Ovary (tissue), 3 donors: Measurements from ENCODE around the gene NOTCH1.

Source experiments
- EP300 ChIP-seq: sonication (generic); formaldehyde crosslinking; IDR thresholded peaks from one replicate; pipeline ENCODE4 v1.6.1; 2017; ENCODE audit warnings: antibody characterized with exemption
- TF ChIP-seq, protein P1 (sequence below), 3 donors: fragments of 450-650 bp in 2 of 3; fragments of 200-600 bp in 1 of 3; IDR thresholded peaks; one replicate each; pipeline versions ENCODE4 v1.5.1 to v1.8.0; 2016 to 2022; ENCODE audit warnings: antibody characterized with exemption in 3 of 3, mild to moderate bottlenecking in 1 of 3
- donor health status: DM: no; HTN: no; CAD: no.

DNA sequence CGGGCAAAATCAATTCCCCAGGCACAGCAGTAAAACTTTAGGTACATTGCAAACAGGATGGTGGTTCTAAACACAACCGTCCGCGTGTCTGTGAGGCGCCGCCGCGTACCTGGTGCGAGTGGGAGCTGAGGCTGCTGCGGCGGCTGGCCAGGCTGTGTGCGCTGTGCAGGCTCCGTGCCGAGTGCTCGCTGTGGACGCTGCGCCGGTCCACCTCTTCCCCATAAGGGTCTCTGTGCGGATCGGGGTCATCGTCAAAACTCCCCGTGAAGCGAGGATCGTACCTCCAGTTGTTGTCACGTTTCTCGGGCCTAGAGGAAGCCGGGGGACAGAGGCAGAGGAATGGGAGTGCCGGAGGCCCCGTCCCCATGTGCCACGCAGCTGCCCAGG, 79.7 kb downstream of the NOTCH1 start:
- TF ChIP-seq, protein P1, sequence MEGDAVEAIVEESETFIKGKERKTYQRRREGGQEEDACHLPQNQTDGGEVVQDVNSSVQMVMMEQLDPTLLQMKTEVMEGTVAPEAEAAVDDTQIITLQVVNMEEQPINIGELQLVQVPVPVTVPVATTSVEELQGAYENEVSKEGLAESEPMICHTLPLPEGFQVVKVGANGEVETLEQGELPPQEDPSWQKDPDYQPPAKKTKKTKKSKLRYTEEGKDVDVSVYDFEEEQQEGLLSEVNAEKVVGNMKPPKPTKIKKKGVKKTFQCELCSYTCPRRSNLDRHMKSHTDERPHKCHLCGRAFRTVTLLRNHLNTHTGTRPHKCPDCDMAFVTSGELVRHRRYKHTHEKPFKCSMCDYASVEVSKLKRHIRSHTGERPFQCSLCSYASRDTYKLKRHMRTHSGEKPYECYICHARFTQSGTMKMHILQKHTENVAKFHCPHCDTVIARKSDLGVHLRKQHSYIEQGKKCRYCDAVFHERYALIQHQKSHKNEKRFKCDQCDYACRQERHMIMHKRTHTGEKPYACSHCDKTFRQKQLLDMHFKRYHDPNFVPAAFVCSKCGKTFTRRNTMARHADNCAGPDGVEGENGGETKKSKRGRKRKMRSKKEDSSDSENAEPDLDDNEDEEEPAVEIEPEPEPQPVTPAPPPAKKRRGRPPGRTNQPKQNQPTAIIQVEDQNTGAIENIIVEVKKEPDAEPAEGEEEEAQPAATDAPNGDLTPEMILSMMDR (IDR thresholded peaks at IDR 0.05), result no peak
- TF ChIP-seq EP300, result no peak
